Fibroblast of skin of left quadriceps (primary cell): ENCODE measurements around the gene ATRIP.
"Not testable (repeated sequence)": the region's sequence is repeated elsewhere in the genome, so short reads cannot be mapped to it uniquely, and the experiment has no call there.

Source experiments
- DNase-seq, 2 experiments: peaks; one replicate each; pipeline ENCODE4 v3.0.0-alpha.2; 2013; ENCODE audit warnings: low read depth in 2 of 2

The ATRIP gene

GRCh38 chr3:48436855-48437254, 9.7 kb upstream of the ATRIP start:
- DNase-seq, result no peak

- no peak for DNase-seq
These were observed 8.7 kb upstream of the ATRIP start for GRCh38 chr3:48437812-48438211.

GRCh38 chr3:48439820-48440589, 6.5 kb upstream of the ATRIP start, which contains the start of the genes CCDC51 and TMA7:
Gene CCDC51, minus strand, starts transcription at chr3:48440119. Its CDS starts 4,991 bp downstream, at chr3:48435128.
Gene TMA7, plus strand, starts transcription at chr3:48440257. Its CDS starts 40 bp downstream, at chr3:48440297.
- DNase-seq, result peak; percentile 87 to 88

- DNase-seq, result no peak
These were observed 6.0 kb upstream of the ATRIP start for GRCh38 chr3:48440590-48440958.

GRCh38 chr3:48441940-48442339, 4.6 kb upstream of the ATRIP start:
- no peak for DNase-seq

- no peak for DNase-seq
These were observed 1.2 kb upstream of the ATRIP start for GRCh38 chr3:48445277-48445882.

GRCh38 chr3:48446043-48446424, 503 bp upstream of the ATRIP start:
- no peak for DNase-seq

- no peak for DNase-seq
These were observed 4.7 kb downstream of the ATRIP start for GRCh38 chr3:48451270-48451669.

- no peak for DNase-seq
These were observed 9.9 kb downstream of the ATRIP start for GRCh38 chr3:48456456-48456855.

- DNase-seq, result no peak
These were observed 12.8 kb downstream of the ATRIP start for GRCh38 chr3:48459331-48459730.

GRCh38 chr3:48459773-48460516, 13.4 kb downstream of the ATRIP start:
- DNase-seq, result no peak

- no peak for DNase-seq
These were observed 14.0 kb downstream of the ATRIP start for GRCh38 chr3:48460517-48460902.

- not testable (repeated sequence) for DNase-seq
These were observed 15.2 kb downstream of the ATRIP start for GRCh38 chr3:48461767-48462166.

GRCh38 chr3:48463703-48464102, 17.2 kb downstream of the ATRIP start:
- no peak for DNase-seq

- no peak for DNase-seq
These were observed 18.2 kb downstream of the ATRIP start for GRCh38 chr3:48464713-48465221.

GRCh38 chr3:48465237-48465530, 18.6 kb downstream of the ATRIP start:
- no peak for DNase-seq

GRCh38 chr3:48465531-48466378, 19.2 kb downstream of the ATRIP start:
- DNase-seq, result peak; percentile 94 to 96

- DNase-seq, result no peak
These were observed 20.0 kb downstream of the ATRIP start for GRCh38 chr3:48466386-48467109.

GRCh38 chr3:48467110-48467454, 20.5 kb downstream of the ATRIP start:
- no peak for DNase-seq

- DNase-seq, result no peak
These were observed 21.1 kb downstream of the ATRIP start for GRCh38 chr3:48467473-48468267.
